ENCODE results near the gene GDNF.
"Not testable (repeated sequence)": the region's sequence is repeated elsewhere in the genome, so short reads cannot be mapped to it uniquely, and the experiment has no call there.

Gene GDNF

GRCh38 chr5:37781409-37781808 lies 58.4 kb downstream of the GDNF start:
- DNase-seq (ENCODE audit: low read depth in 2 of 2) = not testable (repeated sequence)

GRCh38 chr5:37777432-37778130 lies 62.3 kb downstream of the GDNF start:
- DNase-seq (ENCODE audit: low read depth in 2 of 2) = no peak

GRCh38 chr5:37776826-37777225 lies 63.0 kb downstream of the GDNF start:
- DNase-seq (ENCODE audit: low read depth in 2 of 2) = no peak

- DNase-seq (ENCODE audit: low read depth in 2 of 2) = no peak
Observed at GRCh38 chr5:37774912-37775483, 64.8 kb downstream of the GDNF start.

- DNase-seq (ENCODE audit: low read depth in 2 of 2) = no peak
Observed at GRCh38 chr5:37773809-37774208, 66.0 kb downstream of the GDNF start.

- no peak for DNase-seq (ENCODE audit: low read depth in 2 of 2)
Observed at GRCh38 chr5:37772255-37772654, 67.6 kb downstream of the GDNF start.

- DNase-seq (ENCODE audit: low read depth in 2 of 2) = no peak
Observed at GRCh38 chr5:37771731-37772130, 68.1 kb downstream of the GDNF start.

- no peak for DNase-seq (ENCODE audit: low read depth in 2 of 2)
Observed at GRCh38 chr5:37771203-37771611, 68.6 kb downstream of the GDNF start.

- no peak for DNase-seq (ENCODE audit: low read depth in 2 of 2)
Observed at GRCh38 chr5:37770786-37771185, 69.1 kb downstream of the GDNF start.

- no peak for DNase-seq (ENCODE audit: low read depth in 2 of 2)
Observed at GRCh38 chr5:37769840-37770239, 70.0 kb downstream of the GDNF start.

GRCh38 chr5:37769108-37769507 lies 70.7 kb downstream of the GDNF start:
- no peak for DNase-seq (ENCODE audit: low read depth in 2 of 2)

- DNase-seq (ENCODE audit: low read depth in 2 of 2) = no peak
Observed at GRCh38 chr5:37768371-37768770, 71.5 kb downstream of the GDNF start.

GRCh38 chr5:37767961-37768360 lies 71.9 kb downstream of the GDNF start:
- no peak for DNase-seq (ENCODE audit: low read depth in 2 of 2)

GRCh38 chr5:37767251-37767650 lies 72.6 kb downstream of the GDNF start:
- no peak for DNase-seq (ENCODE audit: low read depth in 2 of 2)

All from stimulated activated CD4-positive, alpha-beta T cell treated with anti-CD3 and anti-CD28 coated beads, Interleukin-1b, Interleukin-23, amount 100 ng/mL, for 1 hour (primary cell).